DND-41 (cell line): Measurements from ENCODE around the gene MCF2L.

Experiments
- EZH2 ChIP-seq: IDR thresholded peaks from 3 replicates; pipeline ENCODE4 v1.6.1; 2012; ENCODE audit warnings: borderline replicate concordance, low read depth, mild to moderate bottlenecking, moderate library complexity, low read length, inconsistent platforms; ENCODE audit not compliant: severe bottlenecking
- TF ChIP-seq, protein P1 (sequence below): IDR thresholded peaks from 2 replicates; pipeline ENCODE4 v1.5.1; 2012; ENCODE audit warnings: borderline replicate concordance, low read length, moderate library complexity, mild to moderate bottlenecking; ENCODE audit not compliant: poor library complexity, severe bottlenecking; ENCODE audit errors: extremely low read depth

DNA sequence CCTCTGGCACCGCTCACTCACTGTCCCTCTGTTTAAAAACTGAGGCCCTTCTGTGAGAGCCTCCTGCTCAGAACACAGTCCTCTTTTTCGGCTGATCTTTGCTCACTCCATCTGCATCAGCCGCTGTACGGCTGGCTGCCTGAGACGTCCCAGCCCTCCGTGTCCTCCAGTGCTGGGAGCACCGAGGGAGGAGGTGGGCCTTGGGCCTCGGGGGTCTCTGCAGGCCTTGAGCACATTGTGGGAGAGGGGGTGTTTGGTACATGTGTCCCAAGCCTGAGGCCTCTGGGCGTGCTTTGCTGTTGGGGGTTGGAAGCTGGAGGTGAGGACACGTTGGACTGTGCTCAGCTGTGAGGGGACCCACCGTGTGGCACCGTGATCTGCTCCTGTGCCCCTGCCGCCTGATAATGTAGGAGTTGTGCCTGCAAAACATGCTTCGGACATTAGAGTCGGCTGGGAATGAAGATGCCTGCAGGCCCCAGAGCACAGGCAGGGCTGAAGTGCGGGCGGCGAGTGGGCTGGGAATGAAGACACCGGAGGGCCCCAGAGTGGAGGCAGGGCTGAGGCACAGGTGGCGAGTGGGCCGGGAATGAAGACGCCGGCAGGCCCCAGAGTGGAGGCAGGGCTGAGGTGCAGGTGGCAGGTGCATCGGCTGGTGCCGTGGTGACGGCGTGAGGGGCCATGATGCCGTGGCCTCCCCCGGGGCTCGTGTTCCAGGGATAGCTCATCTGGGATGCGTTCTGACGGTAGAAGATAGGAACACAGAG, 30.6 kb downstream of the MCF2L start:
- TF ChIP-seq, protein P1, sequence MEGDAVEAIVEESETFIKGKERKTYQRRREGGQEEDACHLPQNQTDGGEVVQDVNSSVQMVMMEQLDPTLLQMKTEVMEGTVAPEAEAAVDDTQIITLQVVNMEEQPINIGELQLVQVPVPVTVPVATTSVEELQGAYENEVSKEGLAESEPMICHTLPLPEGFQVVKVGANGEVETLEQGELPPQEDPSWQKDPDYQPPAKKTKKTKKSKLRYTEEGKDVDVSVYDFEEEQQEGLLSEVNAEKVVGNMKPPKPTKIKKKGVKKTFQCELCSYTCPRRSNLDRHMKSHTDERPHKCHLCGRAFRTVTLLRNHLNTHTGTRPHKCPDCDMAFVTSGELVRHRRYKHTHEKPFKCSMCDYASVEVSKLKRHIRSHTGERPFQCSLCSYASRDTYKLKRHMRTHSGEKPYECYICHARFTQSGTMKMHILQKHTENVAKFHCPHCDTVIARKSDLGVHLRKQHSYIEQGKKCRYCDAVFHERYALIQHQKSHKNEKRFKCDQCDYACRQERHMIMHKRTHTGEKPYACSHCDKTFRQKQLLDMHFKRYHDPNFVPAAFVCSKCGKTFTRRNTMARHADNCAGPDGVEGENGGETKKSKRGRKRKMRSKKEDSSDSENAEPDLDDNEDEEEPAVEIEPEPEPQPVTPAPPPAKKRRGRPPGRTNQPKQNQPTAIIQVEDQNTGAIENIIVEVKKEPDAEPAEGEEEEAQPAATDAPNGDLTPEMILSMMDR, result no peak
- TF ChIP-seq EZH2, result no peak
